ENCODE data around the gene NSMCE3.

DNA sequence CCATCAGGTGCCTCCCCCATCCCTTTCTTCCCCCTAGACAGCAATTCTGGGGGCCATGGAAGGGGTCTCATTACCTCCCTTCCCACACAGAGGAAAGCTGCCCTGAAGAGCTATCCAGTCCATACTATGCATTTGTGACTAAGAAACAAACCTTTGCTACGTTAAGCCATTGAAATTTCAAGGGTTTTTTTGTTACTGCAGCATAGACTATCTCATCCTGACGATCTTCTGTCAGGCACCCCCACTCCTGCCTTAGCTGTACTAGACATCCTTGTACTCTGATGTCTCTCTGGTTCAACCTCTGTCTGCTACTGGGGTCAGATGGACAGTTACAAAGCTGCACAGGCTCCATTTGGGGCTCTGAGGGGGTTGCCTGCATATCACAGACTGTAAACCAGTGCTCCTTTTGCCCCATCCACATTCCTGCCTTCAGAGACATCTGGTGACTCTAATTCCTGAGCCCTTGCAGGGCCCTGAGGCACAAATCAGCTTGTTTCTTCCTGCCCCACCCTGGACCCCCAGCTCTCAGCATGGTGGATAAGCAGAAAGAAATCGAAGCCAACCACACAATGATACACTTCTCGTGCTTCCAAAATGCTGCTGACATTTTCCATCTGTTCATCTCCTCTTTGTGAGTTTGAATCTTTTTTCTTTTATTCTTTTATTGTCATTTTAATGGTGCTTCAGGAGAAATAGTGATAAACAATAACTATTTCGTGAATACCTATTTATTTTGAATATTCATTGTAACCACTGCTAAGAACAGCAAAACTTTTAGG, 21.6 kb upstream of the NSMCE3 start:
- TF ChIP-seq, protein P1, sequence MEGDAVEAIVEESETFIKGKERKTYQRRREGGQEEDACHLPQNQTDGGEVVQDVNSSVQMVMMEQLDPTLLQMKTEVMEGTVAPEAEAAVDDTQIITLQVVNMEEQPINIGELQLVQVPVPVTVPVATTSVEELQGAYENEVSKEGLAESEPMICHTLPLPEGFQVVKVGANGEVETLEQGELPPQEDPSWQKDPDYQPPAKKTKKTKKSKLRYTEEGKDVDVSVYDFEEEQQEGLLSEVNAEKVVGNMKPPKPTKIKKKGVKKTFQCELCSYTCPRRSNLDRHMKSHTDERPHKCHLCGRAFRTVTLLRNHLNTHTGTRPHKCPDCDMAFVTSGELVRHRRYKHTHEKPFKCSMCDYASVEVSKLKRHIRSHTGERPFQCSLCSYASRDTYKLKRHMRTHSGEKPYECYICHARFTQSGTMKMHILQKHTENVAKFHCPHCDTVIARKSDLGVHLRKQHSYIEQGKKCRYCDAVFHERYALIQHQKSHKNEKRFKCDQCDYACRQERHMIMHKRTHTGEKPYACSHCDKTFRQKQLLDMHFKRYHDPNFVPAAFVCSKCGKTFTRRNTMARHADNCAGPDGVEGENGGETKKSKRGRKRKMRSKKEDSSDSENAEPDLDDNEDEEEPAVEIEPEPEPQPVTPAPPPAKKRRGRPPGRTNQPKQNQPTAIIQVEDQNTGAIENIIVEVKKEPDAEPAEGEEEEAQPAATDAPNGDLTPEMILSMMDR (IDR thresholded peaks at IDR 0.05; ENCODE audit: low read length), result no peak
- no peak for TF ChIP-seq EZH2 (optimal IDR thresholded peaks at IDR 0.05; ENCODE audit: low read depth, low read length)
